ENCODE measurements around the gene SLC5A6. TPM values are rescaled to one million over a fixed set of nuclear protein-coding genes. Genes with fewer than 3 reads are reported as not detected.

The SLC5A6 gene
- total and polyA plus RNA-seq, 2 experiments from 2014 or later = 28.4 to 40.8 TPM

- H3K4me3 ChIP-seq = peak within 1 kb of the TSS; percentile 42
- H3K4me1 ChIP-seq (ENCODE audit: low read depth) = peaks cover 6% of the 10 kb centered on the region
- H3K27me3 ChIP-seq = no peaks in the 10 kb centered on the region
- H3K36me3 ChIP-seq = peaks cover 6% of the 10 kb centered on the region
- DNase-seq (ENCODE audit: low read depth in 1 of 2, low spot score in 1 of 2) = peak; percentile 89 to 93
- H3K9me3 ChIP-seq (ENCODE audit: low read depth) = no peaks in the 10 kb centered on the region
- no peak within 1 kb of the TSS for H3K27ac ChIP-seq
- TF ChIP-seq, protein P1, sequence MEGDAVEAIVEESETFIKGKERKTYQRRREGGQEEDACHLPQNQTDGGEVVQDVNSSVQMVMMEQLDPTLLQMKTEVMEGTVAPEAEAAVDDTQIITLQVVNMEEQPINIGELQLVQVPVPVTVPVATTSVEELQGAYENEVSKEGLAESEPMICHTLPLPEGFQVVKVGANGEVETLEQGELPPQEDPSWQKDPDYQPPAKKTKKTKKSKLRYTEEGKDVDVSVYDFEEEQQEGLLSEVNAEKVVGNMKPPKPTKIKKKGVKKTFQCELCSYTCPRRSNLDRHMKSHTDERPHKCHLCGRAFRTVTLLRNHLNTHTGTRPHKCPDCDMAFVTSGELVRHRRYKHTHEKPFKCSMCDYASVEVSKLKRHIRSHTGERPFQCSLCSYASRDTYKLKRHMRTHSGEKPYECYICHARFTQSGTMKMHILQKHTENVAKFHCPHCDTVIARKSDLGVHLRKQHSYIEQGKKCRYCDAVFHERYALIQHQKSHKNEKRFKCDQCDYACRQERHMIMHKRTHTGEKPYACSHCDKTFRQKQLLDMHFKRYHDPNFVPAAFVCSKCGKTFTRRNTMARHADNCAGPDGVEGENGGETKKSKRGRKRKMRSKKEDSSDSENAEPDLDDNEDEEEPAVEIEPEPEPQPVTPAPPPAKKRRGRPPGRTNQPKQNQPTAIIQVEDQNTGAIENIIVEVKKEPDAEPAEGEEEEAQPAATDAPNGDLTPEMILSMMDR (IDR thresholded peaks at IDR 0.05; ENCODE audit: low read depth, low read length) = peak; percentile 21
Observed at GRCh38 chr2:27217173-27218121, 5.4 kb upstream of the SLC5A6 start, which contains the start of gene CAD. CAD (plus strand) TSS chr2:27217369; CDS start chr2:27217552, 183 bp downstream.

DNA sequence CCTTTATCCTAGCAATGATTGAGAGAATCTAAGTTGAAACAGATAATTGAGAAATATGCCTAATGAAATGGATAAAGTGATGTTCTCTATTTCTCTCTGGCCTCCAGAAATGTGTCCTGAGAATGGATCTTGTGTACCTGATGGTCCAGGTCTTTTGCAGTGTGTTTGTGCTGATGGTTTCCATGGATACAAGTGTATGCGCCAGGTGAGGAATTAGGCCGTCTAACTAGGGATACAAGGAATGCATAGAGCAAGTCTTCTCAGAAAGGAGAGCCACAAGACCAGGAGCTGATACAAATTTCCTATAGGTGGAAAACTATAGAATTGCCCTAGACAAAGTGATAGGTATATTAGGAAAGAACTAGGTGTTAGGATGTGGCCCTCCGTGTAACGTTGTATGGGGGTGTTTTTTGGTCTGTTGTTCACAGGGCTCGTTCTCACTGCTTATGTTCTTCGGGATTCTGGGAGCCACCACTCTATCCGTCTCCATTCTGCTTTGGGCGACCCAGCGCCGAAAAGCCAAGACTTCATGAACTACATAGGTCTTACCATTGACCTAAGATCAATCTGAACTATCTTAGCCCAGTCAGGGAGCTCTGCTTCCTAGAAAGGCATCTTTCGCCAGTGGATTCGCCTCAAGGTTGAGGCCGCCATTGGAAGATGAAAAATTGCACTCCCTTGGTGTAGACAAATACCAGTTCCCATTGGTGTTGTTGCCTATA is 4.5 kb upstream of the SLC5A6 start:
- H3K4me1 ChIP-seq (ENCODE audit: low read depth) = peaks cover 6% of the 10 kb centered on the region
- TF ChIP-seq, protein P1 (IDR thresholded peaks at IDR 0.05; ENCODE audit: low read depth, low read length) = no peak
- H3K36me3 ChIP-seq = no peaks in the 10 kb centered on the region
- no peak overlapping the region for H3K27ac ChIP-seq
- H3K9me3 ChIP-seq (ENCODE audit: low read depth) = no peaks in the 10 kb centered on the region
- no peaks in the 10 kb centered on the region for H3K27me3 ChIP-seq
- DNase-seq (ENCODE audit: low read depth in 1 of 2, low spot score in 1 of 2) = no peak
- peak overlapping the region; percentile 42 for H3K4me3 ChIP-seq

- Histone ChIP-seq H3K36me3 (no peaks in the 10 kb centered on the region), H3K4me1 (ENCODE audit: low read depth) (peaks cover 10% of the 10 kb centered on the region), H3K27ac (no peak overlapping the region), H3K9me3 (ENCODE audit: low read depth) (no peaks in the 10 kb centered on the region), H3K27me3 (no peaks in the 10 kb centered on the region), H3K4me3 (no peak overlapping the region)
- no peak for DNase-seq (ENCODE audit: low read depth in 1 of 2, low spot score in 1 of 2)
- TF ChIP-seq, protein P1 (IDR thresholded peaks at IDR 0.05; ENCODE audit: low read depth, low read length) = no peak
Observed at GRCh38 chr2:27214941-27215340, 2.9 kb upstream of the SLC5A6 start.

DNA sequence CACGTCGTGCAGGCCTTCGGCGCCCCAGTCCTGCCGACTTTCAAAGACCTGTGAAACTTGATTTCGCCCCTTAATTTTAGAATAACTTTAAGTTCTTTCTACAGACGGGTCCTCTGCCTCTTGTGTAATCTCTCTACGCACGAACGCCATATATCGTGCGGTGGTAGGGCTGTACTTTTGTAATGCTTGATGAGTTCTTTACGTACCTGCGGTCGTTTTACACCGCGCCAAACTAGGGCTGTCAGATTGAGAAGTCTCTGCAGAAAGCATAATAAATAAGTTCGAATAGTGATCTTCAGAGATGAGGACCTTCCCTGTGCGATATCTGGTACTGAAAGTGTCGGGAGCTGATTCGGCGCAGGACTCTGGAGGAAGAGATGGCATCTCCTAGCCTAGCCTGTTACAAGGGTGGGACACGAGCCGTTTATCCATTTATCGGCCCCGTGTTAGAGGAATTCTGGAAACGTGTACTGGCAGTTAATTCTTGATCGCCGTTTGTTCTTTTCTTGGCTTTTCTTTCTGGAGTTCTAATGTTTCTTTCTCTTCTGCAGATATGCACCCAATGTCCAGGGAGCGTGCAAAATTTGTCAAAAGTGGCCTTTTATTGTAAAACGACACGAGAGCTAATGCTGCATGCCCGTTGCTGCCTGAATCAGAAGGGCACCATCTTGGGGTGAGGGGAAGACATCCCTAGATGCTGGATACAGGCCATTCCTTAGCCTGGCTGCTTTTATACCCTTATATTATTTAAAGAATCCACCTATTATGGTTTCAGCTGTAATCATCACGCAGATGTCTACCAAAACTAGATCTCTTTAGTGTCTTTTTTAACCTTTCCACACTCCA is 781 bp upstream of the SLC5A6 start:
- peak; percentile 9 to 72 for DNase-seq (ENCODE audit: low read depth in 1 of 2, low spot score in 1 of 2)
- H3K4me3 ChIP-seq = peak overlapping the region; percentile 54

More for the DNA sequence above, 781 bp upstream of the SLC5A6 start:
- peaks cover 10% of the 10 kb centered on the region for H3K4me1 ChIP-seq (ENCODE audit: low read depth)
- no peaks in the 10 kb centered on the region for H3K27me3 ChIP-seq
- no peaks in the 10 kb centered on the region for H3K36me3 ChIP-seq
- peak overlapping the region; percentile 96 for H3K27ac ChIP-seq
- H3K9me3 ChIP-seq (ENCODE audit: low read depth) = no peaks in the 10 kb centered on the region
- TF ChIP-seq, protein P1 (IDR thresholded peaks at IDR 0.05; ENCODE audit: low read depth, low read length) = no peak
